Uterus (tissue), 2 donors: ENCODE data around the gene MRTFB.

Source experiments
- CTCF ChIP-seq, 4 experiments: fragments of 200-600 bp in 2 of 4; fragments of 450-650 bp in 2 of 4; sonication (generic) in 2 of 4; IDR thresholded peaks; one replicate each; pipeline ENCODE4 v1.5.1; 2016 to 2019; ENCODE audit warnings: antibody characterized with exemption in 4 of 4, mild to moderate bottlenecking in 2 of 4, moderate library complexity in 1 of 4
- POLR2A ChIP-seq, 2 donors: fragments of 450-650 bp; IDR thresholded peaks; one replicate each; pipeline ENCODE4 v1.6.1; 2016; ENCODE audit warnings: antibody characterized with exemption in 2 of 2, mild to moderate bottlenecking in 1 of 2, moderate library complexity in 1 of 2

GRCh38 chr16:14232106-14232864, 161.2 kb downstream of the MRTFB start:
- TF ChIP-seq POLR2A (IDR thresholded peaks at IDR 0.05): no peak
- no peak for TF ChIP-seq CTCF (IDR thresholded peaks at IDR 0.05)
